IMR-90 (cell line): Measurements from ENCODE around the gene CCNB2. TPM values are rescaled to one million over a fixed set of nuclear protein-coding genes. Genes with fewer than 3 reads are reported as not detected.
A peak's percentile ranks its signal among the peaks of the same experiment; 100 is the strongest.

Experiments used
- ATAC-seq: fragments of 200-7000 bp; cut with Tn5 transposase; 2 replicates; pipeline ENCODE4 v1.9.1; 2020; ENCODE audit warnings: low read depth, mild to moderate bottlenecking, moderate library complexity
- BruUV-seq: library from RNA; stranded (reverse); fragments of 400-500 nt; replicated peaks from 2 replicates; lab custom pipeline; 2021; lab: Mats Ljungman, UMichigan
- CTCF ChIA-PET: fragments of 300-600 bp; formaldehyde crosslinking; extraction: SDS; loops from one replicate; lab custom pipeline; 2021; ENCODE audit warnings: antibody characterized with exemption; lab: Yijun Ruan, JAX
- POLR2A ChIA-PET: fragments of 300-600 bp; sonication (Branson Sonifier 250); formaldehyde crosslinking; loops from one replicate; lab custom pipeline; 2022; ENCODE audit warnings: antibody characterized with exemption; ENCODE audit not compliant: unreplicated experiment; lab: Charles Lee
- DNase-seq: peaks from one replicate; pipeline ENCODE4 v3.0.0; 2013
- H2AFZ ChIP-seq: replicated peaks from 2 replicates; pipeline ENCODE3; 2013; ENCODE audit warnings: low read length, mild to moderate bottlenecking; ENCODE audit not compliant: poor library complexity
- H2AK5ac ChIP-seq: 2 replicates; pipeline ENCODE4 v1.6.1; 2013; ENCODE audit warnings: low read depth, low read length, inconsistent platforms
- H2AK9ac ChIP-seq: replicated peaks from 2 replicates; pipeline ENCODE3; 2013; ENCODE audit warnings: mild to moderate bottlenecking, low read depth, low read length, moderate library complexity; ENCODE audit not compliant: poor library complexity
- H2BK120ac ChIP-seq: 2 replicates; pipeline ENCODE4 v1.6.1; 2013; ENCODE audit warnings: low read depth, low read length, inconsistent platforms
- H2BK15ac ChIP-seq: 3 replicates; pipeline ENCODE4 v1.6.1; 2013; ENCODE audit warnings: low read depth, low read length, inconsistent platforms
- H2BK20ac ChIP-seq: 2 replicates; pipeline ENCODE4 v1.6.1; 2013; ENCODE audit warnings: low read depth, mild to moderate bottlenecking, inconsistent platforms, low read length, moderate library complexity
- H2BK5ac ChIP-seq: 2 replicates; pipeline ENCODE4 v1.6.1; 2013; ENCODE audit warnings: mild to moderate bottlenecking, low read depth, low read length, inconsistent platforms; ENCODE audit not compliant: poor library complexity, severe bottlenecking
- H3K14ac ChIP-seq: replicated peaks from 2 replicates; pipeline ENCODE4 v1.6.1; 2013; ENCODE audit warnings: low read depth, low read length, inconsistent platforms
- H3K18ac ChIP-seq: 2 replicates; pipeline ENCODE4 v1.6.1; 2013; ENCODE audit warnings: low read depth, low read length, control low read depth
- H3K23ac ChIP-seq: 2 replicates; pipeline ENCODE4 v1.6.1; 2013; ENCODE audit warnings: low read depth, low read length, inconsistent platforms
- H3K27ac ChIP-seq: 2 replicates; pipeline ENCODE4 v1.5.1; 2013; ENCODE audit warnings: mild to moderate bottlenecking, control low read depth, low read length; ENCODE audit not compliant: insufficient read depth
- H3K27me3 ChIP-seq: 2 replicates; pipeline ENCODE4 v1.6.1; 2013; ENCODE audit warnings: low read length; ENCODE audit not compliant: control insufficient read depth, insufficient read depth
- H3K36me3 ChIP-seq: 2 replicates; pipeline ENCODE4 v1.6.1; 2013; ENCODE audit warnings: low read length, mixed read lengths; ENCODE audit not compliant: control insufficient read depth, insufficient read depth
- H3K4ac ChIP-seq: 2 replicates; pipeline ENCODE4 v1.6.1; 2013; ENCODE audit warnings: low read depth, low read length, inconsistent platforms
- H3K4me1 ChIP-seq: 2 replicates; pipeline ENCODE4 v1.6.1; 2013; ENCODE audit warnings: low read length, mixed read lengths; ENCODE audit not compliant: control insufficient read depth, insufficient read depth
- H3K4me2 ChIP-seq: 2 replicates; pipeline ENCODE4 v1.6.1; 2013; ENCODE audit warnings: low read depth, mild to moderate bottlenecking, control low read depth, low read length, moderate library complexity
- H3K4me3 ChIP-seq: 2 replicates; pipeline ENCODE4 v1.5.1; 2013; ENCODE audit warnings: low read depth, mild to moderate bottlenecking, control low read depth, low read length, moderate library complexity; ENCODE audit not compliant: insufficient read depth
- H3K56ac ChIP-seq: 2 replicates; pipeline ENCODE4 v1.6.1; 2013; ENCODE audit warnings: low read length, inconsistent platforms; ENCODE audit not compliant: insufficient read depth; ENCODE audit errors: extremely low read depth
- H3K79me1 ChIP-seq, 2 experiments: 2 replicates each; pipeline ENCODE4 v1.6.1; 2013; ENCODE audit warnings: low read length in 2 of 2, inconsistent platforms in 1 of 2, low read depth in 1 of 2
- H3K9ac ChIP-seq: 2 replicates; pipeline ENCODE4 v1.6.1; 2013; ENCODE audit warnings: low read depth, low read length, control low read depth
- H3K9me1 ChIP-seq: 2 replicates; pipeline ENCODE4 v1.6.1; 2013; ENCODE audit warnings: low read length, inconsistent platforms; ENCODE audit not compliant: insufficient read depth
- H3K9me3 ChIP-seq: 2 replicates; pipeline ENCODE4 v1.6.1; 2013; ENCODE audit warnings: low read length; ENCODE audit not compliant: control insufficient read depth, insufficient read depth
- H4K20me1 ChIP-seq: 2 replicates; pipeline ENCODE4 v1.6.1; 2013; ENCODE audit warnings: low read length, inconsistent platforms; ENCODE audit not compliant: insufficient read depth
- H4K5ac ChIP-seq: 2 replicates; pipeline ENCODE4 v1.6.1; 2013; ENCODE audit warnings: mild to moderate bottlenecking, low read depth, low read length, control low read depth
- H4K8ac ChIP-seq, 2 experiments: 2 replicates each; pipeline ENCODE4 v1.6.1; 2013; ENCODE audit warnings: low read depth in 2 of 2, low read length in 2 of 2, control low read depth in 1 of 2, inconsistent platforms in 1 of 2
- H4K91ac ChIP-seq: 2 replicates; pipeline ENCODE4 v1.6.1; 2013; ENCODE audit warnings: low read depth, low read length, inconsistent platforms; ENCODE audit not compliant: insufficient read depth
- BHLHE40 ChIP-seq: fragments of 150-350 bp; IDR thresholded peaks from 2 replicates; pipeline ENCODE4 v1.6.1; 2016; ENCODE audit warnings: mild to moderate bottlenecking, low read depth, low read length
- CEBPB ChIP-seq: IDR thresholded peaks from 2 replicates; pipeline ENCODE4 v1.6.1; 2012; ENCODE audit warnings: low read depth, low read length, improper control_type of control experiment
- MAZ ChIP-seq: IDR thresholded peaks from 2 replicates; pipeline ENCODE4 v1.6.1; 2012; ENCODE audit warnings: low read depth, mild to moderate bottlenecking, low read length, improper control_type of control experiment, moderate library complexity, borderline replicate concordance
- POLR2A ChIP-seq: IDR thresholded peaks from 2 replicates; pipeline ENCODE4 v1.6.1; 2012; ENCODE audit warnings: mild to moderate bottlenecking, low read depth, low read length
- RFX5 ChIP-seq: IDR thresholded peaks from 2 replicates; pipeline ENCODE4 v1.8.0; 2012; ENCODE audit warnings: low read depth, mild to moderate bottlenecking, low read length, moderate library complexity
- SMC3 ChIP-seq: fragments of 150-350 bp; IDR thresholded peaks from 2 replicates; pipeline ENCODE4 v1.6.1; 2016; ENCODE audit warnings: low read depth, mild to moderate bottlenecking, antibody characterized with exemption, low read length, moderate library complexity
- USF2 ChIP-seq: fragments of 150-350 bp; IDR thresholded peaks from 2 replicates; pipeline ENCODE4 v1.6.1; 2017; ENCODE audit warnings: mild to moderate bottlenecking, antibody characterized with exemption, low read length, low read depth
- WGBS, 2 experiments: methylation state at CpG; one replicate each; pipeline versions ENCODE4 v1.1.5 to v1.1.7; 2013; ENCODE audit warnings: missing lambda C conversion rate in 2 of 2; ENCODE audit not compliant: insufficient read length in 1 of 2; ENCODE audit errors: extremely low coverage in 2 of 2; 5-methylcytosine and 5-hydroxymethylcytosine counted together
- dilution Hi-C: fragments of 300-500 bp; cut with HindIII; formaldehyde crosslinking; loops from one replicate; pipeline ENCODE4 v1.14.3; 2018; ENCODE audit warnings: low sequenced_read_pairs; ENCODE audit not compliant: unreplicated experiment
- in situ Hi-C: fragments of 300-500 bp; cut with MboI; formaldehyde crosslinking; loops from 3 replicates; pipeline ENCODE4 v1.14.3; 2019; ENCODE audit warnings: low sequenced_read_pairs, inconsistent platforms, mixed read lengths
- intact Hi-C: fragments of 100-400 bp; cut with micrococcal nuclease; formaldehyde crosslinking; loops from 2 replicates; pipeline ENCODE4 v1.10.0; 2022
- polyA plus RNA-seq, 3 experiments: library from polyadenylated mRNA; depleted of rRNA; stranded (reverse); fragments of >200 nt; gene quantifications; 2 replicates each; pipeline ENCODE4 v1.2.3, GENCODE V29; 2012; ENCODE audit warnings: low replicate concordance in 1 of 3
- total RNA-seq: library from RNA; depleted of rRNA; stranded (reverse); fragments of >200 nt; gene quantifications from 2 replicates; pipeline ENCODE4 v1.2.3, GENCODE V29; 2012

CCNB2 gene
- total and polyA plus RNA-seq, 2 of the 4 experiments (the other 2 are of a cell fraction): 52.5 to 54.6 TPM

- H4K5ac ChIP-seq: peak overlapping the region; percentile 77
- no peaks in the 10 kb centered on the region for H4K20me1 ChIP-seq
- in situ Hi-C loops: no loop called here
- ATAC-seq: peak; percentile 4; the same call in 1 of the 2 replicates
- dilution Hi-C loops: no loop called here
- no peak overlapping the region for H2AK9ac ChIP-seq
- no peaks in the 10 kb centered on the region for H3K9me3 ChIP-seq
- peaks cover 3% of the 10 kb centered on the region for H3K36me3 ChIP-seq
- H3K4me3 ChIP-seq: peak overlapping the region; percentile 77
- peak overlapping the region; percentile 90 for H3K14ac ChIP-seq
- peak overlapping the region; percentile 79 for H3K9ac ChIP-seq
- no peak overlapping the region for H2BK20ac ChIP-seq
- no TSS peak for BruUV-seq
- H3K18ac ChIP-seq: peak overlapping the region; percentile 59
- no peak overlapping the region for H2AK5ac ChIP-seq
- peak overlapping the region; percentile 91 for H3K4me2 ChIP-seq
- intact Hi-C loops: no loop called here
- H2BK5ac ChIP-seq: peak overlapping the region; percentile 75
- no peaks in the 10 kb centered on the region for H3K27me3 ChIP-seq
- POLR2A ChIA-PET: no interaction called here
- H4K8ac ChIP-seq: peak overlapping the region; percentile 70 to 93
- H2BK120ac ChIP-seq: peak overlapping the region; percentile 7
- peaks cover 13 to 29% of the 10 kb centered on the region in 2 experiments for H3K79me1 ChIP-seq
- H3K27ac ChIP-seq: peak overlapping the region; percentile 65
- WGBS, 2 experiments: no CpG with 5 or more reads among the region's 9 CpGs
- CTCF ChIA-PET: no interaction called here
- peak overlapping the region; percentile 42 for H3K4ac ChIP-seq
- H3K23ac ChIP-seq: peak overlapping the region; percentile 20
- no peak for DNase-seq
- peak overlapping the region; percentile 55 for H4K91ac ChIP-seq
- no peaks in the 10 kb centered on the region for H3K4me1 ChIP-seq
- H2AFZ ChIP-seq: peak overlapping the region; percentile 90
- H3K9me1 ChIP-seq: peaks cover 4% of the 10 kb centered on the region; the same call in 1 of the 2 replicates
- TF ChIP-seq CEBPB (no peak), MAZ (no peak), BHLHE40 (no peak), USF2 (no peak), RFX5 (no peak), POLR2A (no peak), SMC3 (no peak)
- H3K56ac ChIP-seq: peak overlapping the region; percentile 88; the same call in 1 of the 2 replicates
- no peak overlapping the region for H2BK15ac ChIP-seq
Measured at GRCh38 chr15:59104602-59104911, 389 bp upstream of the CCNB2 start.
